ENCODE data around the gene TSGA10. TPM values are rescaled to one million over a fixed set of nuclear protein-coding genes. Genes with fewer than 3 reads are reported as not detected.

TSGA10 gene
- total RNA-seq, 1 experiment from 2014 or later, result 6.6 TPM

DNA sequence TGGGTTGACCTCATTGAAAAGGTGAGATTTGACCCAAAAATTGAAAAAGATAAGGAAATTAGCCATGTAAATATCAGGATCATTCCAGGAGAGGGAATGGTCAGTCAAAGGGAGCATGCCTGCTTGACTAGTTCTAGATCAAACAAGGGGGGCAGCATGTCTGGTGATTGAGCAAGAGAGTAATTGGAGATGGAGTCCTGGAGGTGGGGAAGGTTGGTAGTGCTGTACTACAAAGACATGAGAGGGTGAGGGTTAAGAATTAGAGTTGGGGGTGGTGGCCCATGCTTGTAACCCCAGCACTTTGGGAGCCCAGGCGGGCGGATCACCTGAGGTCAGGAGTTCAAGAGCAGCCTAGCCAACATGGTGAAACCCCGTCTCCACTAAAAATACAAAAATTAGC, 28.3 kb upstream of the TSGA10 start:
- Histone ChIP-seq H3K9me3 (ENCODE audit: control insufficient read depth in 1 of 2, insufficient read depth in 1 of 2, low read depth in 1 of 2, low read length in 2 of 2) (no peaks in the 10 kb centered on the region), H3K27me3 (ENCODE audit: insufficient read depth, low read length) (no peaks in the 10 kb centered on the region), H3K79me2 (ENCODE audit: insufficient read depth, low read length) (peaks cover 91% of the 10 kb centered on the region), H3K9me2 (ENCODE audit: insufficient read depth) (no peaks in the 10 kb centered on the region), H3K4me1 (ENCODE audit: control insufficient read depth in 1 of 2, insufficient read depth in 2 of 2, low read length in 2 of 2) (peaks cover 9 to 21% of the 10 kb centered on the region in 2 experiments; a peak in 3 of 4 replicates), H3K9ac (ENCODE audit: low read length) (no peak overlapping the region), H4K20me1 (ENCODE audit: insufficient read depth) (no peaks in the 10 kb centered on the region), H2AFZ (ENCODE audit: low read depth, low read length, poor library complexity, severe bottlenecking) (no peak overlapping the region), H3K36me3 (ENCODE audit: control insufficient read depth in 1 of 2, insufficient read depth in 2 of 2, low read length in 2 of 2) (peaks cover 0 to 3% of the 10 kb centered on the region in 2 experiments; a peak in 1 of 4 replicates), H3K4me2 (ENCODE audit: low read length) (peak overlapping the region; percentile 81; the same call in 1 of the 2 replicates), H3K4me3 (replicated peaks in 1 of 2; ENCODE audit: low read depth in 1 of 2, low read length in 2 of 2) (no peak overlapping the region), H3K27ac (ENCODE audit: low read depth, low read length) (no peak overlapping the region)
- TF ChIP-seq SRF (IDR thresholded peaks at IDR 0.05; ENCODE audit: low read depth) (no peak), TCF7L2 (IDR thresholded peaks at IDR 0.05; ENCODE audit: borderline replicate concordance, extremely low read depth, insufficient read depth, insufficient read length) (no peak), YY1 (IDR thresholded peaks at IDR 0.05; ENCODE audit: extremely low read depth, insufficient replicate concordance, low read depth, low read length) (no peak), FOSL1 (IDR thresholded peaks at IDR 0.05; ENCODE audit: low read depth) (no peak), CEBPB (IDR thresholded peaks at IDR 0.05; ENCODE audit: low read depth) (no peak), CBX3 (IDR thresholded peaks at IDR 0.05; ENCODE audit: low read depth) (no peak), RAD21 (IDR thresholded peaks at IDR 0.05; ENCODE audit: low read depth) (no peak)
- TF ChIP-seq, protein P1, sequence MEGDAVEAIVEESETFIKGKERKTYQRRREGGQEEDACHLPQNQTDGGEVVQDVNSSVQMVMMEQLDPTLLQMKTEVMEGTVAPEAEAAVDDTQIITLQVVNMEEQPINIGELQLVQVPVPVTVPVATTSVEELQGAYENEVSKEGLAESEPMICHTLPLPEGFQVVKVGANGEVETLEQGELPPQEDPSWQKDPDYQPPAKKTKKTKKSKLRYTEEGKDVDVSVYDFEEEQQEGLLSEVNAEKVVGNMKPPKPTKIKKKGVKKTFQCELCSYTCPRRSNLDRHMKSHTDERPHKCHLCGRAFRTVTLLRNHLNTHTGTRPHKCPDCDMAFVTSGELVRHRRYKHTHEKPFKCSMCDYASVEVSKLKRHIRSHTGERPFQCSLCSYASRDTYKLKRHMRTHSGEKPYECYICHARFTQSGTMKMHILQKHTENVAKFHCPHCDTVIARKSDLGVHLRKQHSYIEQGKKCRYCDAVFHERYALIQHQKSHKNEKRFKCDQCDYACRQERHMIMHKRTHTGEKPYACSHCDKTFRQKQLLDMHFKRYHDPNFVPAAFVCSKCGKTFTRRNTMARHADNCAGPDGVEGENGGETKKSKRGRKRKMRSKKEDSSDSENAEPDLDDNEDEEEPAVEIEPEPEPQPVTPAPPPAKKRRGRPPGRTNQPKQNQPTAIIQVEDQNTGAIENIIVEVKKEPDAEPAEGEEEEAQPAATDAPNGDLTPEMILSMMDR (IDR thresholded peaks at IDR 0.05 in 2 of 3, conservative IDR thresholded peaks at IDR 0.05 in 1 of 3; ENCODE audit: borderline replicate concordance in 1 of 3, insufficient read depth in 1 of 3, low read depth in 2 of 3, low read length in 2 of 3), result no peak
- CTCF ChIA-PET, result no interaction called here
- no TSS peak for BruUV-seq (replicated peaks)
- RAD21 ChIA-PET (ENCODE audit: low non-redundant PET in 1 of 2, low total read pairs in 2 of 2, uncharacterized antibody in 2 of 2, unreplicated experiment in 2 of 2), result no interaction called here
- DNase-seq (ENCODE audit: low read depth, low spot score), result no peak
- no peak for ATAC-seq
- POLR2A ChIA-PET, result no interaction called here
- intact Hi-C loops (cut with micrococcal nuclease), result no loop called here

All from HCT116 (cell line).